Stimulated activated CD8-positive, alpha-beta memory T cell treated with anti-CD3 and anti-CD28 coated beads, Interleukin-15, amount 100 ng/mL, for 1 hour (primary cell): Measurements from ENCODE around the gene KIRREL1.

Experiments used
- DNase-seq: peaks from one replicate; pipeline ENCODE4 v3.0.0-alpha.2; 2020; ENCODE audit warnings: low read depth

KIRREL1 gene

GRCh38 chr1:157993147-157993917 lies at the start of gene KIRREL1:
Gene KIRREL1, plus strand, starts transcription at chr1:157993645. Its CDS starts 32 bp downstream, at chr1:157993677.
- DNase-seq, result no peak

GRCh38 chr1:157944663-157945280 lies 48.7 kb upstream of the KIRREL1 start:
- DNase-seq, result no peak

GRCh38 chr1:157948312-157949073 lies 45.0 kb upstream of the KIRREL1 start:
- DNase-seq, result no peak

- DNase-seq, result no peak
Observed at GRCh38 chr1:157949074-157949354, 44.4 kb upstream of the KIRREL1 start.

GRCh38 chr1:157951230-157951629 lies 42.2 kb upstream of the KIRREL1 start:
- no peak for DNase-seq

- DNase-seq, result no peak
Observed at GRCh38 chr1:157952601-157953000, 40.8 kb upstream of the KIRREL1 start.

- no peak for DNase-seq
Observed at GRCh38 chr1:157955221-157955620, 38.2 kb upstream of the KIRREL1 start.

GRCh38 chr1:157955857-157956256 lies 37.6 kb upstream of the KIRREL1 start:
- DNase-seq, result no peak

- no peak for DNase-seq
Observed at GRCh38 chr1:157956732-157957131, 36.7 kb upstream of the KIRREL1 start.

GRCh38 chr1:157958263-157958662 lies 35.2 kb upstream of the KIRREL1 start:
- no peak for DNase-seq

GRCh38 chr1:157959750-157960149 lies 33.7 kb upstream of the KIRREL1 start:
- DNase-seq, result no peak

- no peak for DNase-seq
Observed at GRCh38 chr1:157960773-157961172, 32.7 kb upstream of the KIRREL1 start.

GRCh38 chr1:157961805-157962762 lies 31.4 kb upstream of the KIRREL1 start:
- no peak for DNase-seq

GRCh38 chr1:157963713-157964112 lies 29.7 kb upstream of the KIRREL1 start:
- DNase-seq, result peak; percentile 18

GRCh38 chr1:157965584-157965983 lies 27.9 kb upstream of the KIRREL1 start:
- no peak for DNase-seq

GRCh38 chr1:157966031-157966537 lies 27.4 kb upstream of the KIRREL1 start:
- no peak for DNase-seq

- no peak for DNase-seq
Observed at GRCh38 chr1:157967205-157967604, 26.2 kb upstream of the KIRREL1 start.

GRCh38 chr1:157968508-157968907 lies 24.9 kb upstream of the KIRREL1 start:
- no peak for DNase-seq

- DNase-seq, result no peak
Observed at GRCh38 chr1:157968946-157969345, 24.5 kb upstream of the KIRREL1 start.

GRCh38 chr1:157969697-157970485 lies 23.6 kb upstream of the KIRREL1 start:
- DNase-seq, result no peak

- no peak for DNase-seq
Observed at GRCh38 chr1:157971769-157972168, 21.7 kb upstream of the KIRREL1 start.
